Measurements from ENCODE around the gene DOCK11. TPM values are rescaled to one million over a fixed set of nuclear protein-coding genes. Genes with fewer than 3 reads are reported as not detected.

Gene DOCK11
- total RNA-seq, 2 experiments from 2014 or later, result 57.1 to 63.1 TPM

DNA sequence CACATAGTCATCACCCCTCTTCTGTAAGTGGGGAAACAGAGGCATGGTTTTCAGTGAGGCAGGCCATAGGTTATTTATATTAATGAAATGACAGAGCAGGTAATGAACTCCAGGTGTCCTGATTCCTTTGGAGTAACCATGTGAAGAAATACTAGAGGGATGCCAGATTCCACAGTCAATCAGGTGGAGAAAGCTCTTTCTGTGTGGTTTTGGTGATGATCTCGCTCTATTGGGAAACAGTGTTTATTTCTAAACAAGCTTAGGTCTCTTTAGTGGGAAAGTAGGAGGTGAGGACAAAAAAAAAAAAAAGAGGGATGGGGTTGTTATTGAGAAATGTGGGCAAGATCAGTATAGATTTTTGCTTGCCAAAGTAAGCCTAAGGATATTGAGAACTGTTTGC, 12.2 kb downstream of the DOCK11 start:
- H3K27me3 Mint-ChIP-seq, result no peaks in the 10 kb centered on the region
- no peak overlapping the region for H3K27ac Mint-ChIP-seq
- peaks cover 15% of the 10 kb centered on the region for H3K4me1 Mint-ChIP-seq
- ATAC-seq, result no peak
- no peaks in the 10 kb centered on the region for H3K9me3 Mint-ChIP-seq (ENCODE audit: low read depth)
- H3K36me3 Mint-ChIP-seq, result peaks cover 18% of the 10 kb centered on the region
- no peak for DNase-seq
- H3K4me3 Mint-ChIP-seq, result no peak overlapping the region
- CTCF ChIA-PET, result no interaction called here

DNA sequence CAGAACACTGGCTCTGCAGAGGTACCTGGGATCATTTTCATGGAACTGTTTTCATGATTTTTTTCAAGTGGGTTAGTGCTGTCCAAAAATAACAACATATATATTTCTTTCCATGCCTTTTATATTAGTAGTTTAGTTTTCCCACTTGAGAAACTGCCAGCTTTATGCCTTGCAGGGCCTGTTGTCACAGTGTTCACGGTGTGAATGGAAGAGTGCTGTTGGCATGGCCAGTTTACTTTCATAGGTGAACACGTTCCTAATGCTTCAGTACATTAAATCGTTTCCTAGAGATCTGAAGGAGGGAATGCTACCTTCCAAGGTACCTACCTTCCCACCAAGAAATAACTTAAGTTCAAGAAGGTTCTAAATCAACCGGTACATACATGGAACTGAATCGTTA, 12.6 kb downstream of the DOCK11 start:
- Mint-ChIP-seq H3K4me1 (peaks cover 12% of the 10 kb centered on the region), H3K4me3 (no peak overlapping the region), H3K36me3 (peaks cover 21% of the 10 kb centered on the region), H3K27ac (no peak overlapping the region), H3K9me3 (ENCODE audit: low read depth) (no peaks in the 10 kb centered on the region), H3K27me3 (no peaks in the 10 kb centered on the region)
- no peak for ATAC-seq
- CTCF ChIA-PET, result no interaction called here
- no peak for DNase-seq

DNA sequence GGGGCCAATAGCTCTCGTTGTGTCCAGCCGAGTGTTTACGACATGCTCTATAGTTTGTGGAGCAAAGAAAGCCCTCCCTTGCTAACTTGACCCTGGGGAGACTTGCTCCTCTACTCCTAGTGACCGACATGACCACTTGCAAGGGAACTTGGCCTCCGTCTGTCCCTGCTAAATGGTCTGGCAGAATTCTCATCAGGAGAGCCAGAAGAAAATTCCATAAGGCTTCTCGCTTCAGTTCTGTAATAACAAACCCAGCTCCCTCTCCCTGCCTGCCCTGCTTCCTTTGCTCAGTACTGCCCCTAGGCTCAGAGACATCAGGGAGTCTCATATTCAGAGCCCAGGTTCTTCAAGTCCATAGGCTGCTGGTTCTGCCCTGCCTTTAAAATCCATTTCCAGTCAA, 13.0 kb downstream of the DOCK11 start:
- DNase-seq (no peak), ATAC-seq (no peak)
- H3K4me1 Mint-ChIP-seq, result peaks cover 10% of the 10 kb centered on the region
- H3K27ac Mint-ChIP-seq, result no peak overlapping the region
- H3K36me3 Mint-ChIP-seq, result peaks cover 24% of the 10 kb centered on the region
- CTCF ChIA-PET, result no interaction called here
- no peaks in the 10 kb centered on the region for H3K9me3 Mint-ChIP-seq (ENCODE audit: low read depth)
- no peak overlapping the region for H3K4me3 Mint-ChIP-seq
- H3K27me3 Mint-ChIP-seq, result no peaks in the 10 kb centered on the region

DNA sequence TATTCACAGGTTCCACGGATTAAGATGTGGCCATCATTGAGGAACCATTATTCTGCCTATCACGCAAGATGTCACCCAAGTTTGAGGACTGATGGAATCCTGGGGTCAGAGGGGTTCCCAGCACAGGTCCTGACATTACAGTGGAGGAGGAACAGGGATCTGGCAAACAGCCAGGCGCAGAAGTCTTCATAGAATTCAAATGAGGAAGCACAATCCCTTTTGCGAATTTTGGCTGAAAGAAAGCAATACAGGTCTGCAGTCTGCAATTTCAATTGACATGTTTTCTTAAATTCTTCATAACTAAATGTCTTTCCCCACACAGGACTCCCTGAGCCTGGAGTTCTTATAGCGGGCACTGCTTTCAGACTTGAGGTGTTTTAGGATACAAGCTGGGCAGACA, 14.5 kb downstream of the DOCK11 start:
- Mint-ChIP-seq H3K4me1 (peaks cover 13% of the 10 kb centered on the region), H3K27me3 (no peaks in the 10 kb centered on the region), H3K4me3 (no peak overlapping the region), H3K36me3 (peaks cover 38% of the 10 kb centered on the region), H3K27ac (no peak overlapping the region), H3K9me3 (ENCODE audit: low read depth) (no peaks in the 10 kb centered on the region)
- ATAC-seq (no peak), DNase-seq (no peak)
- CTCF ChIA-PET, result no interaction called here

DNA sequence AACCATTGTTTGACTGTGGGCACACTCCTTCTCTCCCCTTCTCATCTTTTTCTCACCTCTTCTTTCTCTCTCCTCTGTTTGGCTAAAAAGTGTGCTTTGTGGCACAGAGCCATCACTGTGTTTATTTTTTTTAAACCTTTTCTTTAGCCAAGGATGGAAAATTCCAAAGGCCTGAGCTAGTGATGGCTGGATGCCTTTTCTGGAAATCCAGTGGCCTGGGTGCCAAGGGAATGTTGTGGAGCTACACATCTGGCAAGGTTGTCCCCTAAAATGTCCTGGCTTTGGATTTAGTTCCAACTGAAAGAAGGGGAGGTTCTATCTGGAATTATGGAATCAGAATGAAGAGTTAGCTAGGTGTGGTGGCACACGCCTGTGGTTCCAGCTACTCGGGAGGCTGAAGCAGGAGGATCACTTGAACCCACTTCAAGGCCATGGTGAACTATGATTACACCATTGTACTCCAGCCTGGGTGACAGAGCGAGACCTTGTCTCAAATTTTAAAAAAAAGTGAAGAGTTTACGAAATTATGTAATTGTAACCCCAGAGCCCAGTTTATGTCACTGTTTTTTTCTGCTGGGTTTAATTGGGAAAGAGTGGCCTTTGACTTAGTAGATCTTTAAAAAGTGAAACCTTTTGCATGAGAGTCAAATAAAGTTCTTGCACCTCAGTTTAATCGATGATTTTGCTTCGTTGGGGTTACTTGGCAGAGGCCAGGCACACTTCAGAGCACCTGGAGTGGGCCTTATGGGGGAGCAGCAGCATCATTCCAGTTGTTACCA, 17.7 kb downstream of the DOCK11 start:
- Mint-ChIP-seq H3K4me1 (peaks cover 11% of the 10 kb centered on the region), H3K9me3 (ENCODE audit: low read depth) (no peaks in the 10 kb centered on the region), H3K27me3 (no peaks in the 10 kb centered on the region), H3K4me3 (no peak overlapping the region), H3K36me3 (peaks cover 38% of the 10 kb centered on the region), H3K27ac (no peak overlapping the region)
- DNase-seq (no peak), ATAC-seq (no peak)
- CTCF ChIA-PET, result no interaction called here

DNA sequence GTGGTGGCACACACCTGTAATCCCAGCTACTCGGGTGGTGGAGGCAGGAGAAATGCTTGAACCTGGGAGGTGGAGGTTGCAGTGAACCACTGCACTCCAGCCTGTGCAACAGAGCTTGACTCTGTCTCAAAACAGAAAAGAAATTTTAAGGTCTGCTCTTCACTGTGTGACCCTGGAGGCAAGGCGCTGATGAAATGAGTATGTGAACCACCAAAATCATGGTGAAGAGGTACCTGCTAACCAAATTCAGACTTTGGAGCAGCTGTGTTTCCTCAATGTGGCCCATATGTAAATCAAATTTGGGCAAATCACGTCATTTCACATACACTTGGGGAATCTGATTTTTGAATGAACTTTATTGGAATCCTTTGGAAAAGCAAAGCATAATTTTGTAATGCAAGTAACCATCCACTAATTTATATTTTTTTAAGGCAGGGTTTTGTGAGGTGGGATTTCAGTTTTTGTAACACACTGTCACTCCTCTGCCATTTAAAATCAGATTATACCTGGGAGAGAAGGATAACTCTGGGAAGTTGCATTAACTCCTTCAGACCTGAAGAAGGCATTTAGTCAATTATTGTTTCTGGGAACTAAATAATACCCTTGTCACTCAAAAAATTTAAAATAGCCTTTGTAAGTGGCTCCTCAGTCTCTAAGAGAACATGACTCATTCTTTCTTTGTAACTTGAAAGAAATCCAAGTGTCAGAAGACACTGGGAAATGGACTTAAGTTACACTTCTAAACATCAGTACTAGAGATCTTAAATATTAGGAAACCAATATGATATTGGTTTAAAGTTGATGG, 24.0 kb downstream of the DOCK11 start:
- Mint-ChIP-seq H3K27ac (no peak overlapping the region), H3K9me3 (ENCODE audit: low read depth) (no peaks in the 10 kb centered on the region), H3K4me1 (peaks cover 49% of the 10 kb centered on the region), H3K4me3 (no peak overlapping the region), H3K36me3 (peaks cover 4% of the 10 kb centered on the region), H3K27me3 (no peaks in the 10 kb centered on the region)
- CTCF ChIA-PET, result interaction anchor here (1.3 kb wide), 1 partner anchor 21 kb away, joined by 3 read pairs; no protein-coding TSS in a partner anchor
- DNase-seq, result no peak
- no peak for ATAC-seq

DNA sequence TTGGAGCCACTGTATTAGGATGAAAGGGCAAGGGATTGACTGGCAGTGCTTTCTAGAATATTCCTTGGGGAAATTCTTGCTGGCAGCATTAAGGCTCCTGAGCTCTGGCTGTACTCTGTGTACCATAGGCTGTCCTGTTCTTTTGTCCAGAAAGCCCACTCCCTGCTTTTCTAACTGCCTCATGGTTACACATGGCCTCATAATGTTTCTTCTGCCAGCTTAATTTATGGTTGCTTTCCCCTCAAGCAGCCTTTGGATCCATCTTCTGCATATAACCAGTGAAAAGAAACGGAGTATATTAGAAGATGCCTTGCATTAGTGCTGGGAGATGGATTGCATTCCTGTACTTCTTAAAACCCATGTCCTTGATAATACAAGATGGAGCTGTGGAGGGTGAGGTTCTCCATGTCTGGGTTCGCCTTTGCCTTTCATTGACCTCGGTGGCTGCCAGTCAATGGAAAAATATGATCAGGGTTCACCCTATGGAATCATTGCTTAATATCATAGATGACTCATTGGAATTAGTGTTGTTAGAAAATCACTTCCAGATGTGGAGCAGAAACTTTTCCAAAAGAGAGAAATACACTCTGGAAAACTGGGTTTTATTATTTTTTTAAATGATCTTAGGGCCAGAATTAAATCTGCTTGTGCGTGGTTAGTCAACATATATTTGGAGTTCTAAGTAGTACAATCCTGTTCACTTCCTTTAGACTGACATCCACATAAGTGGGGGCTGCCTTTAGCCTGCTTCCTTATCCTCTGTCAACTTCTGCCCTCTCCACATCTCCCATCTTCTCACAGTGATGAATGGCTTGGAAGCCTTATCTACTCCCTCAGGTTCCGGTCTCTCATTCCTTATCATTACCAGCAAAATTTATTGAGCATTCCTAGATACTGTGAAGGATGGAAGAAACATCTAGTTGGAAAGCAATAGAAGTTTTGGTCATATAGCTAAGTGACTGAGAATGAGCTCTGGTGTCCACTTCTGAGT, 24.9 kb downstream of the DOCK11 start:
- DNase-seq (no peak), ATAC-seq (no peak)
- Mint-ChIP-seq H3K27me3 (no peaks in the 10 kb centered on the region), H3K4me3 (no peak overlapping the region), H3K27ac (no peak overlapping the region), H3K9me3 (ENCODE audit: low read depth) (no peaks in the 10 kb centered on the region), H3K36me3 (peaks cover 2% of the 10 kb centered on the region), H3K4me1 (peaks cover 51% of the 10 kb centered on the region)
- CTCF ChIA-PET, result no interaction called here

DNA sequence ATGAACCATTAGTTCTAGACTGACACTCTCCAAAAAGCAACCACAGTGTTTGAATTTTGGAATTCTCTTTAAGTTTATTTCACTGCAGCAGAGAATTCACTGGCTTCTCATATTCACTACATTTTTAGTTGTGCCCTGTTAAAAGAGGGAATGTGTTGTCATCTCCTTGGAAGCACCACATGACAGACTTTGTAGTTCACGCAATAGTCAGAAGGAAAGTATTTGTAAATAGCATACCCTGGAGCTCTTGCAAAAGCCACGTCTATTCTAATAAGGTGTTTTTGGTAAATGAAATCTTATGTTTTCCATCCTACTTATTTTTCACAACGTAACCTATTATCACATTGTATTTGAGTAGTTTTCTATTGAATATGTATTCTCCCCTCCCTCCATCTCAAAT, 25.8 kb downstream of the DOCK11 start:
- ATAC-seq (no peak), DNase-seq (no peak)
- no peaks in the 10 kb centered on the region for H3K9me3 Mint-ChIP-seq (ENCODE audit: low read depth)
- no peak overlapping the region for H3K4me3 Mint-ChIP-seq
- peaks cover 60% of the 10 kb centered on the region for H3K4me1 Mint-ChIP-seq
- no peak overlapping the region for H3K27ac Mint-ChIP-seq
- peaks cover 2% of the 10 kb centered on the region for H3K36me3 Mint-ChIP-seq
- CTCF ChIA-PET, result no interaction called here
- H3K27me3 Mint-ChIP-seq, result no peaks in the 10 kb centered on the region

DNA sequence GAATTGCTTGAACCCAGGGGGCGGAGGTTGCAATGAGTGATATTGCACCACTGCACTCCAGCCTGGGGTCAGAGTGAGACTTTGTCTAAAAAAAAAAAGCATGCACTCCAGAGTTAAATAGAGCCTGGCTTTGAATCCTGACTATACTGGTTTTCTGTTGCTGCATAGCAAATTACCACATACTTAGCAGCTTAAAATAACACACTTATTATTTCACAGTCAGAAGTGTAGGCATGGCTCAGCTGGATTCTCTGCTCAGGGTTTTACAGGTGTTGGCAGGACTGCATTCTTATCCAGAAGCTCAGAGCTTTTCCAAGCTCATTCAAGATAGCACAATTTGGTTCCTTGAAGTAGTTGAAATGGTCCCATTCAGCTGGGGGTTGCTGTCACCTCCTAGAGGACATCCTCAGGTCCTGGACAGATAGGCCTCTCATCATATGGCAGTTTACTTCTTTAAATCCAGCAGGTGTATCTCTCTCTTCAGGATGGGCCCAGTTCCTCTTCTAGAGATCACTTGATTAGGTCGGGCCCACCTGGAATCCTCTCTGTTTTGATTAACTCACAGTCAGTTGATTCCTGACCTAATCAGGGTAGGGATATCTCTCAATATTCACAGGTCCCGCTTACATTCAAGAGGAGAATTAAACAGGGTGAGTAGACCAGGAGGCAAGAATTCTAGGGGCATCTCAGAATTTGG, 26.8 kb downstream of the DOCK11 start:
- H3K4me3 Mint-ChIP-seq, result no peak overlapping the region
- H3K27ac Mint-ChIP-seq, result peak overlapping the region; percentile 97
- CTCF ChIA-PET, result no interaction called here
- DNase-seq, result no peak
- H3K36me3 Mint-ChIP-seq, result peaks cover 2% of the 10 kb centered on the region
- ATAC-seq, result no peak
- H3K27me3 Mint-ChIP-seq, result no peaks in the 10 kb centered on the region
- peaks cover 66% of the 10 kb centered on the region for H3K4me1 Mint-ChIP-seq
- no peaks in the 10 kb centered on the region for H3K9me3 Mint-ChIP-seq (ENCODE audit: low read depth)

DNA sequence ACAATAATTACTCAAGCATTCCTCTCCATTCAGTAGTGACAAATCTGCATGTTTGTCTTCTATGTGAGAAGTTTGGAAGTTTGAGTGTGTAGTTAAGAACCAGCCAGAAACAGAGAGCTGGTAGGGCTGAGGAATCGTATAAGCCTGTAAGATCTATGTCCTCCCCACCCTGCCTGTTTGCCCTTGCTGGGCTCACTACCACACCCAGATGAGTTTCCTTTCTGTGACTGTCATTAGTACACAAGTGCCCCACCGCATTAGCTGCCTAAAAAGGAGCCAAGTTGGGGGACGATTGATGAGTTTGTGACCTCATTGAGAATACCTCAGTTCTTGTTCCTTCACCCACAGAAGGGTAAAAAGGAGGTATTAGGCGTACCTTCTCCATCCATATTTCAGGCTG, 28.3 kb downstream of the DOCK11 start:
- Mint-ChIP-seq H3K4me1 (peaks cover 72% of the 10 kb centered on the region), H3K9me3 (ENCODE audit: low read depth) (no peaks in the 10 kb centered on the region), H3K36me3 (peaks cover 5% of the 10 kb centered on the region), H3K27ac (peak overlapping the region; percentile 97), H3K27me3 (no peaks in the 10 kb centered on the region), H3K4me3 (peak overlapping the region; percentile 64)
- ATAC-seq (peak; percentile 69), DNase-seq (peak; percentile 77)
- CTCF ChIA-PET, result interaction anchor here (0.8 kb wide), 1 partner anchor 17 kb away, joined by 3 read pairs; no protein-coding TSS in a partner anchor

DNA sequence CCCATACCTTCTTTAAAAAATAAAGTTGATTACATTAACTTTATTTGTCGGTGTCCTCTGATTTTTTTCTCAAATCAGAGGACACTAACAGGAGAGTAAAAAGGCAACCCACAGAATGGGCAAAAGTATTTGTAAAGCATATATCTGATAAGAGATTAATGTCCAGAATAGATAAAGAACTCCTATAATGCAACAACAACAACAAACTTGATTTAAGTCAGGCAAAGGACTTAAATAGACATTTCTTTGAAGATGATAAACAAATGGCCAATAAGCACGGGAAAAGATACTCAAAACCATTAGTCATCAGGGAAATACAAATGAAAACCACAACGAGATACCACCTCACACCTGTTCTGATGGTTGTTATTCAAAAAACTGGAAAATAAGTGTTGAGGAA, 28.7 kb downstream of the DOCK11 start:
- Mint-ChIP-seq H3K27ac (peak overlapping the region; percentile 97), H3K4me1 (peaks cover 74% of the 10 kb centered on the region), H3K36me3 (peaks cover 8% of the 10 kb centered on the region), H3K27me3 (no peaks in the 10 kb centered on the region), H3K9me3 (ENCODE audit: low read depth) (no peaks in the 10 kb centered on the region), H3K4me3 (no peak overlapping the region)
- CTCF ChIA-PET, result interaction anchor here (0.8 kb wide), 1 partner anchor 16 kb away, joined by 3 read pairs; no protein-coding TSS in a partner anchor
- ATAC-seq, result no peak
- no peak for DNase-seq

DNA sequence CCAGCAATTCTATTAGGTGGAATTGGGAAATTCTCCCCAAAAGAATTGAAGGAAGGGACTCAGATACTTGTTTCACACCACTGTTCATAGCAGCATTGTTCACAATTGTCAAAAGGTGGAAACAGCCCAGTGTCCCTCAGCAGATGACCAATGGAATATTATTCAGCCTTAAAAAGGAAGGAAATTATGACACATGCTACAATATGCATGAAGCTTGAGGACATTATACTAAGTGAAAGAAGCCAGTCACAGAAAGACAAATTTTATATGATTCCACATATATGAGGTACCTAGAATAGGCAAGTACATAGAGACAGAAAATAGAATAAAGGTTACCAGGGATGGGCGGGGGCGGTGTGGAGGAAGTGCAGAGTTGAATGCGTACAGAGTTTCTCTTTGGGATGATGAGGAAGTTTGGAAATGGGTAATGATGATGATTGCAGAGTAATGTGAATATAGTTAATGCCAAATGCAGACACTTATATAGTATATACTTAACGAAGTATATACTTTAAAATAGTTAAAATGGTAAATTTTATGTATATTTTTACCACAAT, 29.6 kb downstream of the DOCK11 start:
- H3K9me3 Mint-ChIP-seq (ENCODE audit: low read depth), result no peaks in the 10 kb centered on the region
- ATAC-seq (no peak), DNase-seq (no peak)
- peaks cover 10% of the 10 kb centered on the region for H3K36me3 Mint-ChIP-seq
- CTCF ChIA-PET, result no interaction called here
- H3K4me1 Mint-ChIP-seq, result peaks cover 78% of the 10 kb centered on the region
- no peak overlapping the region for H3K4me3 Mint-ChIP-seq
- H3K27me3 Mint-ChIP-seq, result no peaks in the 10 kb centered on the region
- H3K27ac Mint-ChIP-seq, result peak overlapping the region; percentile 40

Measured in activated CD8-positive, alpha-beta memory T cell treated with anti-CD3 and anti-CD28 coated beads, Interleukin-2, amount 10 ng/mL, durations not matched to agents 7 days and 5 days (primary cell).